Activated CD4-positive, alpha-beta T cell treated with anti-CD3 and anti-CD28 coated beads, Interleukin-2, amount 10 ng/mL, durations not matched to agents 7 days and 5 days (primary cell): ENCODE results near the gene GOLGA6L10. TPM values are rescaled to one million over a fixed set of nuclear protein-coding genes. Genes with fewer than 3 reads are reported as not detected.

Experiments used
- CTCF ChIA-PET: fragments of 350-600 bp; sonication (Branson Sonifier 250); formaldehyde crosslinking; loops from one replicate; lab custom pipeline; 2021; ENCODE audit warnings: antibody characterized with exemption; lab: Charles Lee
- POLR2A ChIA-PET: fragments of 350-600 bp; sonication (Branson Sonifier 250); formaldehyde crosslinking; loops from one replicate; lab custom pipeline; 2021; ENCODE audit warnings: antibody characterized with exemption; lab: Charles Lee
- DNase-seq: peaks from one replicate; pipeline ENCODE4 v3.0.0-alpha.2; 2020
- H3K27ac Mint-ChIP-seq: one replicate; pipeline ENCODE4 v1.8.0; 2021; ENCODE audit warnings: mild to moderate bottlenecking, moderate library complexity, mixed read lengths
- H3K27me3 Mint-ChIP-seq: one replicate; pipeline ENCODE4 v1.8.0; 2021; ENCODE audit warnings: mixed read lengths
- H3K36me3 Mint-ChIP-seq: one replicate; pipeline ENCODE4 v1.8.0; 2021; ENCODE audit warnings: low read depth, mixed read lengths
- H3K4me1 Mint-ChIP-seq: one replicate; pipeline ENCODE4 v1.8.0; 2021; ENCODE audit warnings: mixed read lengths
- H3K4me3 Mint-ChIP-seq: one replicate; pipeline ENCODE4 v1.8.0; 2021; ENCODE audit warnings: mild to moderate bottlenecking, moderate library complexity, mixed read lengths
- H3K9me3 Mint-ChIP-seq: one replicate; pipeline ENCODE4 v1.8.0; 2021; ENCODE audit warnings: mixed read lengths
- total RNA-seq, 2 experiments: library from RNA; stranded (reverse); gene quantifications; one replicate each; pipeline ENCODE4 v1.2.3, GENCODE V29; 2021

The GOLGA6L10 gene
- total RNA-seq, 2 experiments from 2014 or later = 0.54 to 0.97 TPM

- CTCF ChIA-PET = no interaction called here
- H3K27me3 Mint-ChIP-seq = no peaks in the 10 kb centered on the region
- no peaks in the 10 kb centered on the region for H3K36me3 Mint-ChIP-seq
- no peak for DNase-seq
- H3K4me1 Mint-ChIP-seq = peaks cover 26% of the 10 kb centered on the region
- POLR2A ChIA-PET = no interaction called here
- no peak overlapping the region for H3K27ac Mint-ChIP-seq
- no peaks in the 10 kb centered on the region for H3K9me3 Mint-ChIP-seq
- no peak overlapping the region for H3K4me3 Mint-ChIP-seq
Observed at GRCh38 chr15:82297546-82297945, 51.7 kb downstream of the GOLGA6L10 start.

- Mint-ChIP-seq H3K9me3 (peaks cover 4% of the 10 kb centered on the region), H3K27ac (no peak overlapping the region), H3K4me1 (peaks cover 36% of the 10 kb centered on the region), H3K36me3 (peaks cover 3% of the 10 kb centered on the region), H3K4me3 (no peak overlapping the region), H3K27me3 (peaks cover 16% of the 10 kb centered on the region)
- CTCF ChIA-PET = interaction anchor here (0.9 kb wide), 1 partner anchor 12 kb away, joined by 3 read pairs; no protein-coding TSS in a partner anchor
- POLR2A ChIA-PET = no interaction called here
- DNase-seq = no peak
Observed at GRCh38 chr15:82294061-82294690, 55.1 kb downstream of the GOLGA6L10 start.

GRCh38 chr15:82292271-82292670 lies 57.0 kb downstream of the GOLGA6L10 start:
- Mint-ChIP-seq H3K4me3 (no peak overlapping the region), H3K27me3 (peaks cover 25% of the 10 kb centered on the region), H3K36me3 (peaks cover 8% of the 10 kb centered on the region), H3K9me3 (peaks cover 10% of the 10 kb centered on the region), H3K4me1 (peaks cover 34% of the 10 kb centered on the region), H3K27ac (no peak overlapping the region)
- DNase-seq = no peak
- ChIA-PET POLR2A (no interaction called here), CTCF (no interaction called here)

Other genes with a start within 250 kb of the GOLGA6L10 start
- gene EFL1, start 86.7 kb downstream of the GOLGA6L10 start, total RNA-seq = 10 to 100 TPM; 28.4 to 31.6 TPM
- gene SAXO2, start 86.7 kb downstream of the GOLGA6L10 start, total RNA-seq = 10 to 100 TPM; 13.9 to 14.3 TPM
- gene GOLGA6L9, start 80.3 kb upstream of the GOLGA6L10 start, total RNA-seq = 1 to 10 TPM; 1.3 to 1.8 TPM
- 1,000 to 10,000 TPM; 1,680 to 1,976 TPM for gene RPS17, start 191.0 kb upstream of the GOLGA6L10 start, total RNA-seq